Sigmoid colon (tissue), 4 donors: ENCODE results near the gene NCAM2.

Source experiments
- EP300 ChIP-seq, 4 donors: sonication (generic); formaldehyde crosslinking; IDR thresholded peaks; one replicate each; pipeline ENCODE4 v1.6.1; 2017; ENCODE audit warnings: antibody characterized with exemption in 4 of 4
- POLR2AphosphoS5 ChIP-seq, 4 donors: sonication (generic); formaldehyde crosslinking; IDR thresholded peaks; one replicate each; pipeline ENCODE4 v1.6.1; 2017; ENCODE audit warnings: antibody characterized with exemption in 4 of 4
- TF ChIP-seq, protein P1 (sequence below), 4 experiments: fragments of 450-650 bp in 3 of 4; fragments of 200-600 bp in 1 of 4; IDR thresholded peaks; one replicate each; pipeline ENCODE4 v1.5.1; 2016 to 2019; ENCODE audit warnings: antibody characterized with exemption in 4 of 4, mild to moderate bottlenecking in 3 of 4, moderate library complexity in 2 of 4

DNA sequence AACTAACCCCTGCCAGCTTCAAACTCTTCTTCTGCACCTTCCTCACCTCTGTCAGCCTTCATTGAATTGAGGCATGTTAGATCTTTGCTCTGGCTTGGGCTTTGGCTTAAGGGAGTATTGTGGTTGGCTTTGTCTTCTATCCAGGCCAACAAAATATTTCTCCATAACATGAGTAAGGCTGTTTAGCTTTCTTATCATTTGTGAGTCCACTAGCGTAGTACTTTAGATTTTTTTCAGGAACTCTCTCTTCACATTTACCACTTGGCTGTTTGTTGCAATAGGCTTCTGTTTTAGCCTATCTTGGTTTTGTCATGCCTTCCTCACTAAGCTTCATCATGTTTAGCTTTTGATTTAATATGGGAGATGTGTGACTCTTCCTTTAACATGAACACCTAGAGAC, 417.5 kb downstream of the NCAM2 start:
- TF ChIP-seq, protein P1, sequence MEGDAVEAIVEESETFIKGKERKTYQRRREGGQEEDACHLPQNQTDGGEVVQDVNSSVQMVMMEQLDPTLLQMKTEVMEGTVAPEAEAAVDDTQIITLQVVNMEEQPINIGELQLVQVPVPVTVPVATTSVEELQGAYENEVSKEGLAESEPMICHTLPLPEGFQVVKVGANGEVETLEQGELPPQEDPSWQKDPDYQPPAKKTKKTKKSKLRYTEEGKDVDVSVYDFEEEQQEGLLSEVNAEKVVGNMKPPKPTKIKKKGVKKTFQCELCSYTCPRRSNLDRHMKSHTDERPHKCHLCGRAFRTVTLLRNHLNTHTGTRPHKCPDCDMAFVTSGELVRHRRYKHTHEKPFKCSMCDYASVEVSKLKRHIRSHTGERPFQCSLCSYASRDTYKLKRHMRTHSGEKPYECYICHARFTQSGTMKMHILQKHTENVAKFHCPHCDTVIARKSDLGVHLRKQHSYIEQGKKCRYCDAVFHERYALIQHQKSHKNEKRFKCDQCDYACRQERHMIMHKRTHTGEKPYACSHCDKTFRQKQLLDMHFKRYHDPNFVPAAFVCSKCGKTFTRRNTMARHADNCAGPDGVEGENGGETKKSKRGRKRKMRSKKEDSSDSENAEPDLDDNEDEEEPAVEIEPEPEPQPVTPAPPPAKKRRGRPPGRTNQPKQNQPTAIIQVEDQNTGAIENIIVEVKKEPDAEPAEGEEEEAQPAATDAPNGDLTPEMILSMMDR (IDR thresholded peaks at IDR 0.05) = no peak
- TF ChIP-seq POLR2AphosphoS5 (IDR thresholded peaks at IDR 0.05) (no peak), EP300 (IDR thresholded peaks at IDR 0.05) (no peak)
